SK-N-SH treated with all-trans-retinoic acid at 6 μM for 48 hours (cell line): Measurements from ENCODE around the gene COL26A1.
A peak's percentile ranks its signal among the peaks of the same experiment; 100 is the strongest.

Source experiments
- ATAC-seq: fragments of 200-7000 bp; cut with Tn5 transposase; 3 replicates; pipeline ENCODE4 v1.9.1; 2020; ENCODE audit warnings: mild to moderate bottlenecking, moderate library complexity
- ARNTL ChIP-seq: fragments of 450-650 bp; formaldehyde crosslinking; IDR thresholded peaks from 2 replicates; pipeline ENCODE4 v1.5.0; 2020; ENCODE audit warnings: low read depth, mild to moderate bottlenecking, moderate library complexity, borderline replicate concordance
- BACH2 ChIP-seq: fragments of 250-450 bp; sonication (Bioruptor Pico); IDR thresholded peaks from 2 replicates; pipeline ENCODE4 v1.9.0; 2021; ENCODE audit warnings: mild to moderate bottlenecking, borderline replicate concordance
- CSDC2 ChIP-seq: fragments of 250-450 bp; sonication (Bioruptor Pico); IDR thresholded peaks from 2 replicates; pipeline ENCODE4 v1.5.0; 2020; ENCODE audit warnings: mild to moderate bottlenecking, moderate library complexity
- ESRRG ChIP-seq: fragments of 250-450 bp; sonication (Bioruptor Pico); IDR thresholded peaks from 2 replicates; pipeline ENCODE4 v1.6.1; 2021; ENCODE audit warnings: mild to moderate bottlenecking
- GLIS3 ChIP-seq: fragments of 250-450 bp; sonication (Bioruptor Pico); IDR thresholded peaks from 2 replicates; pipeline ENCODE4 v1.5.0; 2020; ENCODE audit warnings: mild to moderate bottlenecking, moderate library complexity
- ISL1 ChIP-seq: fragments of 250-450 bp; sonication (Bioruptor Pico); IDR thresholded peaks from 2 replicates; pipeline ENCODE4 v2.1.2; 2022; ENCODE audit warnings: mild to moderate bottlenecking, moderate library complexity
- OSR1 ChIP-seq: fragments of 250-450 bp; sonication (Bioruptor Pico); IDR thresholded peaks from 2 replicates; pipeline ENCODE4 v1.8.0; 2022; ENCODE audit warnings: moderate library complexity, mild to moderate bottlenecking, inconsistent platforms
- PPARA ChIP-seq: fragments of 250-450 bp; sonication (Bioruptor Pico); IDR thresholded peaks from 2 replicates; pipeline ENCODE4 v1.5.0; 2020; ENCODE audit warnings: mild to moderate bottlenecking, borderline replicate concordance
- RARB ChIP-seq: fragments of 250-450 bp; sonication (Bioruptor Pico); IDR thresholded peaks from 2 replicates; pipeline ENCODE4 v1.8.0; 2021; ENCODE audit warnings: mild to moderate bottlenecking, moderate library complexity
- TCF4 ChIP-seq: fragments of 250-450 bp; sonication (Bioruptor Pico); IDR thresholded peaks from 2 replicates; pipeline ENCODE4 v1.8.0; 2021; ENCODE audit warnings: mild to moderate bottlenecking, moderate library complexity, borderline replicate concordance
- TOX ChIP-seq: fragments of 250-450 bp; sonication (Bioruptor Pico); IDR thresholded peaks from 2 replicates; pipeline ENCODE4 v1.8.0; 2021; ENCODE audit warnings: mild to moderate bottlenecking, moderate library complexity, borderline replicate concordance
- ZC3H10 ChIP-seq: fragments of 250-450 bp; sonication (Bioruptor Pico); IDR thresholded peaks from 2 replicates; pipeline ENCODE4 v1.5.1; 2021; ENCODE audit warnings: mild to moderate bottlenecking, moderate library complexity
- ZFP3 ChIP-seq: fragments of 250-450 bp; sonication (Bioruptor Pico); IDR thresholded peaks from 2 replicates; pipeline ENCODE4 v1.5.0; 2020; ENCODE audit warnings: mild to moderate bottlenecking, moderate library complexity
- ZFP30 ChIP-seq: fragments of 450-650 bp; formaldehyde crosslinking; IDR thresholded peaks from 2 replicates; pipeline ENCODE4 v1.5.0; 2022; ENCODE audit warnings: mild to moderate bottlenecking, moderate library complexity
- ZNF565 ChIP-seq: fragments of 450-650 bp; formaldehyde crosslinking; conservative IDR thresholded peaks from 2 replicates; pipeline ENCODE4 v1.5.0; 2020; ENCODE audit warnings: low read depth, mild to moderate bottlenecking, moderate library complexity
- ZNF70 ChIP-seq: fragments of 450-650 bp; formaldehyde crosslinking; IDR thresholded peaks from 2 replicates; pipeline ENCODE4 v1.5.0; 2020; ENCODE audit warnings: mild to moderate bottlenecking, moderate library complexity
- ZNF8 ChIP-seq: fragments of 450-650 bp; formaldehyde crosslinking; IDR thresholded peaks from 2 replicates; pipeline ENCODE4 v1.5.0; 2020; ENCODE audit warnings: mild to moderate bottlenecking, moderate library complexity
- TF ChIP-seq, protein P1 (sequence below): fragments of 250-450 bp; sonication (Bioruptor Pico); IDR thresholded peaks from 2 replicates; pipeline ENCODE4 v1.8.0; 2020; ENCODE audit warnings: mild to moderate bottlenecking, moderate library complexity, borderline replicate concordance
- TF ChIP-seq, protein P2 (sequence below): fragments of 250-450 bp; sonication (Bioruptor Pico); IDR thresholded peaks from 2 replicates; pipeline ENCODE4 v1.5.1; 2020; ENCODE audit warnings: low read depth, mild to moderate bottlenecking, moderate library complexity
- TF ChIP-seq, protein P3 (sequence below): fragments of 250-450 bp; sonication (Bioruptor Pico); IDR thresholded peaks from 2 replicates; pipeline ENCODE4 v1.5.0; 2020; ENCODE audit warnings: mild to moderate bottlenecking, moderate library complexity
- TF ChIP-seq, protein P4 (sequence below): fragments of 250-450 bp; sonication (Bioruptor Pico); IDR thresholded peaks from 2 replicates; pipeline ENCODE4 v1.5.1; 2021; ENCODE audit warnings: mild to moderate bottlenecking, moderate library complexity

The COL26A1 gene

DNA sequence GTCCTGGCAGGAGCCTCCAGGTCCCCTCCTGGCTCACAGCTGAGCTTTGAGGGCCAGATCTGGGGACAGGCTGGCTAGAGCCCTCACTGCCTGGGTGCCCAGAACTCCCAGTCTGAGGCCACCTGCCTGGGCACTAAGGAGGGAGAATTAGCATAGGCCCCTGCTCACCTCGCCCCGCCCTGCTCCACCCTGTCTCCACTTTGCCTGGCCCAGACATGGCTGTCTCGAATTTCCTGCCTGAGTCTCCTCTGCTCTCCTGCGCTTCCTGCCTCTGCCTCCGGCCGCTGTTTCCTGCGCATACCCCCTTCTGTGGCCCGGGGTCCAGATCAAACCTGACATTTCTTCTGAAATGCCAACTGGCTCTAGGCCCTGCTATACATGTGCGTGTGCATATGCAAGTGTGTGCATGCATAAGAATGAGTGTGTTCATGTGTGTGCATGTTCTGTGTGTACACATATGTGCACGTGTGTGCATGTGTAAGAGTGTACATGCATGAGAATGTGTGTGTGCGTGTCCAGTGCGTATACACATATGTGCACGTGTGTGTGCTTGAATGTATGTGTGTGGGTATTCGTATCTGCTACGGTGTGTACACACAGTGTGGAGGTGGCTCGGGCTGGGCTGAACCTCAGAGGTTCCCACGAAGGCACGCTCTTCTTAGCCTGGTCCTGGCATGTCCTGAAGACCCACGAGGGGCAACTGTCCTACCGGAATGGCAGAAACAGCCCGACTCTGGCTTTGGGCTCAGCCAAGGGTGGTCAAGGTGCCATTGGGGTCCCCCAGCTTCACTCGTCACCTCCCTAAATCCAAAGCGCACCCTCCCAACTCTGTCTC lies 201.5 kb downstream of the COL26A1 start:
- TF ChIP-seq, protein P1, sequence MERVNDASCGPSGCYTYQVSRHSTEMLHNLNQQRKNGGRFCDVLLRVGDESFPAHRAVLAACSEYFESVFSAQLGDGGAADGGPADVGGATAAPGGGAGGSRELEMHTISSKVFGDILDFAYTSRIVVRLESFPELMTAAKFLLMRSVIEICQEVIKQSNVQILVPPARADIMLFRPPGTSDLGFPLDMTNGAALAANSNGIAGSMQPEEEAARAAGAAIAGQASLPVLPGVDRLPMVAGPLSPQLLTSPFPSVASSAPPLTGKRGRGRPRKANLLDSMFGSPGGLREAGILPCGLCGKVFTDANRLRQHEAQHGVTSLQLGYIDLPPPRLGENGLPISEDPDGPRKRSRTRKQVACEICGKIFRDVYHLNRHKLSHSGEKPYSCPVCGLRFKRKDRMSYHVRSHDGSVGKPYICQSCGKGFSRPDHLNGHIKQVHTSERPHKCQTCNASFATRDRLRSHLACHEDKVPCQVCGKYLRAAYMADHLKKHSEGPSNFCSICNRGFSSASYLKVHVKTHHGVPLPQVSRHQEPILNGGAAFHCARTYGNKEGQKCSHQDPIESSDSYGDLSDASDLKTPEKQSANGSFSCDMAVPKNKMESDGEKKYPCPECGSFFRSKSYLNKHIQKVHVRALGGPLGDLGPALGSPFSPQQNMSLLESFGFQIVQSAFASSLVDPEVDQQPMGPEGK = no peak
- TF ChIP-seq CSDC2 (no peak), GLIS3 (CRISPR knock-in tag) (no peak), RARB (CRISPR knock-in tag) (no peak), TOX (CRISPR knock-in tag) (no peak), ZNF70 (CRISPR knock-in tag) (no peak), BACH2 (CRISPR knock-in tag) (no peak), ZNF8 (CRISPR knock-in tag) (no peak), TCF4 (no peak), ISL1 (CRISPR knock-in tag) (no peak), ZFP30 (no peak), ZFP3 (CRISPR knock-in tag) (no peak), ARNTL (CRISPR knock-in tag) (no peak), ESRRG (CRISPR knock-in tag) (no peak), ZNF565 (no peak)
- TF ChIP-seq, protein P2, sequence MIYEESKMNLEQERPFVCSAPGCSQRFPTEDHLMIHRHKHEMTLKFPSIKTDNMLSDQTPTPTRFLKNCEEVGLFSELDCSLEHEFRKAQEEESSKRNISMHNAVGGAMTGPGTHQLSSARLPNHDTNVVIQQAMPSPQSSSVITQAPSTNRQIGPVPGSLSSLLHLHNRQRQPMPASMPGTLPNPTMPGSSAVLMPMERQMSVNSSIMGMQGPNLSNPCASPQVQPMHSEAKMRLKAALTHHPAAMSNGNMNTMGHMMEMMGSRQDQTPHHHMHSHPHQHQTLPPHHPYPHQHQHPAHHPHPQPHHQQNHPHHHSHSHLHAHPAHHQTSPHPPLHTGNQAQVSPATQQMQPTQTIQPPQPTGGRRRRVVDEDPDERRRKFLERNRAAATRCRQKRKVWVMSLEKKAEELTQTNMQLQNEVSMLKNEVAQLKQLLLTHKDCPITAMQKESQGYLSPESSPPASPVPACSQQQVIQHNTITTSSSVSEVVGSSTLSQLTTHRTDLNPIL (CRISPR knock-in tag) = no peak
- TF ChIP-seq, protein P3, sequence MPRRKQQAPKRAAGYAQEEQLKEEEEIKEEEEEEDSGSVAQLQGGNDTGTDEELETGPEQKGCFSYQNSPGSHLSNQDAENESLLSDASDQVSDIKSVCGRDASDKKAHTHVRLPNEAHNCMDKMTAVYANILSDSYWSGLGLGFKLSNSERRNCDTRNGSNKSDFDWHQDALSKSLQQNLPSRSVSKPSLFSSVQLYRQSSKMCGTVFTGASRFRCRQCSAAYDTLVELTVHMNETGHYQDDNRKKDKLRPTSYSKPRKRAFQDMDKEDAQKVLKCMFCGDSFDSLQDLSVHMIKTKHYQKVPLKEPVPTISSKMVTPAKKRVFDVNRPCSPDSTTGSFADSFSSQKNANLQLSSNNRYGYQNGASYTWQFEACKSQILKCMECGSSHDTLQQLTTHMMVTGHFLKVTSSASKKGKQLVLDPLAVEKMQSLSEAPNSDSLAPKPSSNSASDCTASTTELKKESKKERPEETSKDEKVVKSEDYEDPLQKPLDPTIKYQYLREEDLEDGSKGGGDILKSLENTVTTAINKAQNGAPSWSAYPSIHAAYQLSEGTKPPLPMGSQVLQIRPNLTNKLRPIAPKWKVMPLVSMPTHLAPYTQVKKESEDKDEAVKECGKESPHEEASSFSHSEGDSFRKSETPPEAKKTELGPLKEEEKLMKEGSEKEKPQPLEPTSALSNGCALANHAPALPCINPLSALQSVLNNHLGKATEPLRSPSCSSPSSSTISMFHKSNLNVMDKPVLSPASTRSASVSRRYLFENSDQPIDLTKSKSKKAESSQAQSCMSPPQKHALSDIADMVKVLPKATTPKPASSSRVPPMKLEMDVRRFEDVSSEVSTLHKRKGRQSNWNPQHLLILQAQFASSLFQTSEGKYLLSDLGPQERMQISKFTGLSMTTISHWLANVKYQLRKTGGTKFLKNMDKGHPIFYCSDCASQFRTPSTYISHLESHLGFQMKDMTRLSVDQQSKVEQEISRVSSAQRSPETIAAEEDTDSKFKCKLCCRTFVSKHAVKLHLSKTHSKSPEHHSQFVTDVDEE (CRISPR knock-in tag) = no peak
- TF ChIP-seq, protein P4, sequence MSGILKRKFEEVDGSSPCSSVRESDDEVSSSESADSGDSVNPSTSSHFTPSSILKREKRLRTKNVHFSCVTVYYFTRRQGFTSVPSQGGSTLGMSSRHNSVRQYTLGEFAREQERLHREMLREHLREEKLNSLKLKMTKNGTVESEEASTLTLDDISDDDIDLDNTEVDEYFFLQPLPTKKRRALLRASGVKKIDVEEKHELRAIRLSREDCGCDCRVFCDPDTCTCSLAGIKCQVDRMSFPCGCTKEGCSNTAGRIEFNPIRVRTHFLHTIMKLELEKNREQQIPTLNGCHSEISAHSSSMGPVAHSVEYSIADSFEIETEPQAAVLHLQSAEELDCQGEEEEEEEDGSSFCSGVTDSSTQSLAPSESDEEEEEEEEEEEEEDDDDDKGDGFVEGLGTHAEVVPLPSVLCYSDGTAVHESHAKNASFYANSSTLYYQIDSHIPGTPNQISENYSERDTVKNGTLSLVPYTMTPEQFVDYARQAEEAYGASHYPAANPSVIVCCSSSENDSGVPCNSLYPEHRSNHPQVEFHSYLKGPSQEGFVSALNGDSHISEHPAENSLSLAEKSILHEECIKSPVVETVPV (CRISPR knock-in tag) = no peak
- peak; percentile 15; the same call in 2 of the 3 replicates for ATAC-seq

DNA sequence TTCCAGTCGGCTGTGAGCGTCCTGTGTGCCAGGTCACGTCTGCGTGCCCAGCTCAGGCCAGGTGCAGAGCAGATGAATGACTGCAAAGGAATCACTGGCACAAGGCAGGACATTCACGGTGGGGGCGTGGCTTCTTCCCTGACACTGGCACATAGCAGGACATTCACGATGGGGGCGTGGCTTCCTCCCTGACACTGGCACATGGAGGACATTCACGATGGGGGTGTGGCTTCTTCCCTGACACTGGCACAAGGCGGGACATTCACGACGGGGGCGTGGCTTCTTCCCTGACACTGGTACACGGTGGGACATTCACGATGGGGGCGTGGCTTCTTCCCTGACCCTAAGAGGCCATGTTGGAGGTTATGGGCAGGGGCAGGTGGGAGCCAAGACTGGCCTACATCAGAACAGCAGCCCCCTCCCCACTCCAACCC lies 202.1 kb downstream of the COL26A1 start:
- peak; percentile 40; the same call in 2 of the 3 replicates for ATAC-seq
- no peak for TF ChIP-seq OSR1 (CRISPR knock-in tag)
- no peak for TF ChIP-seq ZNF70 (CRISPR knock-in tag)
- TF ChIP-seq ZC3H10 = no peak
- TF ChIP-seq ZNF565 = no peak
- TF ChIP-seq RARB (CRISPR knock-in tag) = no peak
- TF ChIP-seq GLIS3 (CRISPR knock-in tag) = no peak
- TF ChIP-seq, protein P3 (CRISPR knock-in tag) = no peak
- no peak for TF ChIP-seq PPARA (CRISPR knock-in tag)
- TF ChIP-seq BACH2 (CRISPR knock-in tag) = no peak
- TF ChIP-seq CSDC2 = no peak
- TF ChIP-seq, all 23 proteins: peak for 0
